ENCODE results near the gene SEZ6L2. TPM values are rescaled to one million over a fixed set of nuclear protein-coding genes. Genes with fewer than 3 reads are reported as not detected.
"Not testable (repeated sequence)": the region's sequence is repeated elsewhere in the genome, so short reads cannot be mapped to it uniquely, and the experiment has no call there.

Gene SEZ6L2
- total RNA-seq, 3 donors from 2014 or later: 0.16 to 7.2 (median 5.0) TPM

DNA sequence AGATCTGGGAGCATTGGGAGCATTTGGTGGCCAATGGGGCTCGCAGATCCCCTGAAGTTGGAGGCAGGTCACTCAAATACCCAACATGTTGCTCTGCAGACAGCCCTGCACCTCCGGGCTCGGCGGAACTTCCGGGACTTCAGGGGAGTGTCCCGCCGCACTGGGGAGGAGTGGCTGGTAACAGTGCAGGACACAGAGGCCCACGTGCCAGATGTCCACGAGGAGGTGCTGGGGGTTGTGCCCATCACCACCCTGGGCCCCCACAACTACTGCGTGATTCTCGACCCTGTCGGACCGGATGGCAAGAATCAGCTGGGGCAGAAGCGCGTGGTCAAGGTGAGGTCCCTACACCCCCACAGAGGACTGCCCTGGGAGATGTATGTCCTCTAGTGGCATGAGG is 62.7 kb downstream of the SEZ6L2 start:
- no peaks in the 10 kb centered on the region for H3K9me3 ChIP-seq
- peaks cover 5% of the 10 kb centered on the region for H3K36me3 ChIP-seq
- no peak for DNase-seq (ENCODE audit: low spot score in 2 of 2)
- H3K4me1 ChIP-seq: no peaks in the 10 kb centered on the region
- intact Hi-C loops (cut with DNase I; ENCODE audit: low total_unique reads): no loop called here
- no peak overlapping the region for H3K4me3 ChIP-seq
- no peak overlapping the region for H3K27ac ChIP-seq
- no peaks in the 10 kb centered on the region for H3K27me3 ChIP-seq
- no peak for TF ChIP-seq POLR2A (IDR thresholded peaks at IDR 0.05)

DNA sequence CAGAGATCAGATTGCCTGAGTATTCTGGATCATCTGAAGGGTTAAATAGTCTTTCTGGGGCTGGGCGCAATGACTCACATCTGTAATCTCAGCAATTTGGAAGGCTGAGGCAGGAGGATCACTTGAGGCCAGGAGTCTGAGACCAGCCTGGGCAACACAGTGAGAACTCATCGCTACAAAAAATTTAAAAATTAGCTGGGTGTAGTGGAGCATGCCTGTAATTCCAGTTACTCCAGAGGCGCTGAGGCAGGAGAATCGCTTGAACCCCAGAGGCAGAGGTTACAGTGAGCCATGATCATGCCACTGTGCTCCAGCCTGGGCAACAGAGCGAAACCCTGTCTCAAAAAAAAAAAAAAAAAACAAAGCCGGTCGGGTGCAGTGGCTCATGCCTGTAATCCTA is 63.4 kb downstream of the SEZ6L2 start:
- TF ChIP-seq POLR2A (IDR thresholded peaks at IDR 0.05) (no peak), POLR2AphosphoS5 (IDR thresholded peaks at IDR 0.05) (no peak)
- TF ChIP-seq, protein P1, sequence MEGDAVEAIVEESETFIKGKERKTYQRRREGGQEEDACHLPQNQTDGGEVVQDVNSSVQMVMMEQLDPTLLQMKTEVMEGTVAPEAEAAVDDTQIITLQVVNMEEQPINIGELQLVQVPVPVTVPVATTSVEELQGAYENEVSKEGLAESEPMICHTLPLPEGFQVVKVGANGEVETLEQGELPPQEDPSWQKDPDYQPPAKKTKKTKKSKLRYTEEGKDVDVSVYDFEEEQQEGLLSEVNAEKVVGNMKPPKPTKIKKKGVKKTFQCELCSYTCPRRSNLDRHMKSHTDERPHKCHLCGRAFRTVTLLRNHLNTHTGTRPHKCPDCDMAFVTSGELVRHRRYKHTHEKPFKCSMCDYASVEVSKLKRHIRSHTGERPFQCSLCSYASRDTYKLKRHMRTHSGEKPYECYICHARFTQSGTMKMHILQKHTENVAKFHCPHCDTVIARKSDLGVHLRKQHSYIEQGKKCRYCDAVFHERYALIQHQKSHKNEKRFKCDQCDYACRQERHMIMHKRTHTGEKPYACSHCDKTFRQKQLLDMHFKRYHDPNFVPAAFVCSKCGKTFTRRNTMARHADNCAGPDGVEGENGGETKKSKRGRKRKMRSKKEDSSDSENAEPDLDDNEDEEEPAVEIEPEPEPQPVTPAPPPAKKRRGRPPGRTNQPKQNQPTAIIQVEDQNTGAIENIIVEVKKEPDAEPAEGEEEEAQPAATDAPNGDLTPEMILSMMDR (IDR thresholded peaks at IDR 0.05): no peak
- intact Hi-C loops (cut with DNase I; ENCODE audit: low total_unique reads): no loop called here
- Histone ChIP-seq H3K36me3 (peaks cover 5% of the 10 kb centered on the region), H3K27me3 (no peaks in the 10 kb centered on the region), H3K27ac (no peak overlapping the region), H3K4me1 (no peaks in the 10 kb centered on the region), H3K9me3 (no peaks in the 10 kb centered on the region), H3K4me3 (no peak overlapping the region)
- DNase-seq (ENCODE audit: low spot score in 2 of 2): no peak

DNA sequence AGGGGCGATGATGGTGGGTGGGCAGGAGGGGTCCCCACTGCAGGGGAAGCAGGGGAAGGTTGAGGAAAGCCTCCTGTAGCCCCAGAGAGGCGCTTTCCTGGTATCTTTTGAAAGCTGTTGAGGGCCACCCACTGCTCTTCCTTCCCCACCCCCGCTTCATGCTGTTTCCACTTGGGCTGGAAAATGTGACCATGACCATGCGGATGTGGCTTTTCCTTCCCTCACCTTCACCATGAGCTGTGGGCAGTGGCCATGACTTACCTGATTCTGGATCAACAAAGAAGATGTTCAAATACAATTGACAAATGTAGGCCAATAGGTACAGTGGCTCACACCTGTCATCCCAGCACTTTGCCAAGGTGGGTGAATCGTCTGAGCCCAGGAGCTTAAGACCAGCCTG is 65.3 kb downstream of the SEZ6L2 start:
- Histone ChIP-seq H3K4me1 (no peaks in the 10 kb centered on the region), H3K4me3 (no peak overlapping the region), H3K9me3 (no peaks in the 10 kb centered on the region), H3K36me3 (no peaks in the 10 kb centered on the region), H3K27ac (no peak overlapping the region), H3K27me3 (no peaks in the 10 kb centered on the region)
- TF ChIP-seq, protein P1 (IDR thresholded peaks at IDR 0.05): no peak
- TF ChIP-seq POLR2A (IDR thresholded peaks at IDR 0.05): no peak
- intact Hi-C loops (cut with DNase I; ENCODE audit: low total_unique reads): no loop called here
- no peak for DNase-seq (ENCODE audit: low spot score in 2 of 2)

DNA sequence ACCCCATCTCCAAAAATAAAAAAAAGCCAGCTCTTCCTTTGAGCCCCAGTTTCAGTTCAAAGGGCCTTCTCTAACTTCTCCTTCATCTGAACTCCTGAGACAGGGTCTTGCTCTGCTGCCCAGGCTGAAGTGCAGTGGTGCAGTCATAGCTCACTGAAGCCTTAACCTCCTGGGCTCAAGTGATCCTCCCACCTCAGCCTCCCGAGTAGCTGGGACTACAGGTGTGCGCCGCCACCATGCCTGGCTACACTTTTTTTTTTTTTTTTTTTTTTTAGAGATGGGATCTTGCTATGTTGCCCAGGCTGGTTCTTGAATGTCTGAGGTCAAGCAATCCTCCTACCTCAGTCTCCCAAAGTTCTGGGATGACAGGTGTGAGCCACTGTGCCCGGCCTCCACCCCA is 66.1 kb downstream of the SEZ6L2 start:
- H3K4me1 ChIP-seq; intact Hi-C loops (cut with DNase I; ENCODE audit: low total_unique reads); H3K27ac ChIP-seq; DNase-seq (ENCODE audit: low spot score in 2 of 2); H3K9me3 ChIP-seq; H3K27me3 ChIP-seq; H3K36me3 ChIP-seq; H3K4me3 ChIP-seq: not testable (repeated sequence)

DNA sequence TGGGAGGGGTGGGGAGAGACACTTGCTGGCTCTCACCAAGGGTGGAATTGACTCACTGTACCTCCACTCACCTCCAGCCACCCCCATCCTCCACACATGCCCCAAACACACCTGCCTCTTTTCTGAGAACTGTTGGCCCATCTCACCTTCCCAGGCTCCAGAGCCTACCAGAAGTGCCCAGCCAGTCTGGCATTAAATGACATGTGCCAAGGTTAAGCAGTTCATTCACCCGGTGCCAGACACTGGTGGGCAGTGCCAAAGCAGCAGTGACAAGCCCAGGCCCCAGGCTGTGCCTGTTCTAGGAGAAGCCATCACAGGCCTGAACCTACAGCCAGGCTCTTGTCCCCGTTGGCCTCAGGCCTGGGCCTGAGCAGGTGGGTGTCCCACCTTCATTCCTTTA is 67.9 kb downstream of the SEZ6L2 start:
- H3K27ac ChIP-seq: peak overlapping the region; percentile 19 to 45
- H3K9me3 ChIP-seq: no peaks in the 10 kb centered on the region
- no peaks in the 10 kb centered on the region for H3K27me3 ChIP-seq
- H3K36me3 ChIP-seq: no peaks in the 10 kb centered on the region
- H3K4me1 ChIP-seq: no peaks in the 10 kb centered on the region
- TF ChIP-seq POLR2A (IDR thresholded peaks at IDR 0.05) (no peak), POLR2AphosphoS5 (IDR thresholded peaks at IDR 0.05) (no peak)
- TF ChIP-seq, protein P1 (IDR thresholded peaks at IDR 0.05): no peak
- intact Hi-C loops (cut with DNase I; ENCODE audit: low total_unique reads): no loop called here
- no peak for DNase-seq (ENCODE audit: low spot score in 2 of 2)
- no peak overlapping the region for H3K4me3 ChIP-seq

DNA sequence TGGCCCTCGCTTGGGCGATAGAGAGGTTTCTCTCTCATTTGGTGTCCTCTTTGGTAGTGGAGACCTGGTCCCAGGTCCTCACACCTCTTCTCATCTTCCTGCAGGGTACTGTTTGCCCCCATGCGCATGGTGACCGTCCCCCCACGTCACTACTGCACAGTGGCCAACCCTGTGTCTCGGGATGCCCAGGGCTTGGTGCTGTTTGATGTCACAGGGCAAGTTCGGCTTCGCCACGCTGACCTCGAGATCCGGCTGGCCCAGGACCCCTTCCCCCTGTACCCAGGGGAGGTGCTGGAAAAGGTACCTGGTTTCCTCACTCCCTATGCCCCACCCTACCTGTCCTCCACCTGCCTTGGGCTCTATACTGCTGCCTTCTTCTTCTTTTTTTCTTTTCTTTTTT is 68.6 kb downstream of the SEZ6L2 start:
- TF ChIP-seq POLR2AphosphoS5 (IDR thresholded peaks at IDR 0.05) (no peak), POLR2A (IDR thresholded peaks at IDR 0.05) (no peak)
- TF ChIP-seq, protein P1 (IDR thresholded peaks at IDR 0.05): no peak
- Histone ChIP-seq H3K4me3 (no peak overlapping the region), H3K4me1 (peaks cover 0 to 5% of the 10 kb centered on the region in 2 donors), H3K9me3 (no peaks in the 10 kb centered on the region), H3K27ac (peak overlapping the region; percentile 22 to 45), H3K36me3 (no peaks in the 10 kb centered on the region), H3K27me3 (no peaks in the 10 kb centered on the region)
- intact Hi-C loops (cut with DNase I; ENCODE audit: low total_unique reads): no loop called here
- DNase-seq (ENCODE audit: low spot score in 2 of 2): no peak

Data from breast epithelium (tissue), 4 donors.